CD4-positive, alpha-beta memory T cell (primary cell): ENCODE data around the gene CLRN3. TPM values are rescaled to one million over a fixed set of nuclear protein-coding genes. Genes with fewer than 3 reads are reported as not detected.

Experiments used
- CTCF ChIA-PET: fragments of 350-600 bp; sonication (Branson Sonifier 250); formaldehyde crosslinking; loops from one replicate; lab custom pipeline; 2021; ENCODE audit warnings: inconsistent platforms; ENCODE audit not compliant: partially characterized antibody; lab: Charles Lee
- POLR2A ChIA-PET: fragments of 350-600 bp; sonication (Branson Sonifier 250); formaldehyde crosslinking; loops from one replicate; lab custom pipeline; 2021; ENCODE audit not compliant: partially characterized antibody; lab: Charles Lee
- DNase-seq, 5 donors: peaks; one replicate each; pipeline versions ENCODE4 v3.0.0 to v3.0.0-alpha.2; 2020 to 2022; ENCODE audit warnings: mixed read lengths in 1 of 5
- H3K27ac ChIP-seq: one replicate; pipeline ENCODE4 v1.7.0; 2013; ENCODE audit warnings: low read depth, low read length
- H3K27me3 ChIP-seq: 2 replicates; pipeline ENCODE4 v1.7.0; 2013; ENCODE audit warnings: mild to moderate bottlenecking, low read length, moderate library complexity; ENCODE audit not compliant: insufficient read depth
- H3K36me3 ChIP-seq: 2 replicates; pipeline ENCODE4 v1.7.0; 2013; ENCODE audit warnings: mild to moderate bottlenecking, low read length, moderate library complexity; ENCODE audit not compliant: insufficient read depth
- H3K4me1 ChIP-seq: 2 replicates; pipeline ENCODE4 v1.7.0; 2013; ENCODE audit warnings: mild to moderate bottlenecking, low read length, moderate library complexity; ENCODE audit not compliant: insufficient read depth
- H3K4me3 ChIP-seq, 2 donors: one replicate each; pipeline ENCODE4 v1.7.0; 2013; ENCODE audit warnings: low read length in 2 of 2, mild to moderate bottlenecking in 1 of 2
- H3K9me3 ChIP-seq, 2 donors: one replicate each; pipeline ENCODE4 v1.7.0; 2013; ENCODE audit warnings: low read length in 2 of 2, control low read depth in 1 of 2; ENCODE audit not compliant: control insufficient read depth in 1 of 2
- H3K27ac Mint-ChIP-seq, 7 donors: one replicate each; pipeline ENCODE4 v1.8.0; 2020 to 2021; ENCODE audit warnings: mixed read lengths in 7 of 7, mild to moderate bottlenecking in 6 of 7, inconsistent platforms in 3 of 7, moderate library complexity in 3 of 7
- H3K27me3 Mint-ChIP-seq, 2 donors: one replicate each; pipeline ENCODE4 v1.8.0; 2020 to 2021; ENCODE audit warnings: mixed read lengths in 2 of 2
- H3K36me3 Mint-ChIP-seq, 2 donors: one replicate each; pipeline ENCODE4 v1.8.0; 2020 to 2021; ENCODE audit warnings: mixed read lengths in 2 of 2, inconsistent platforms in 1 of 2, mild to moderate bottlenecking in 1 of 2
- H3K4me1 Mint-ChIP-seq, 4 donors: one replicate each; pipeline ENCODE4 v1.8.0; 2020 to 2021; ENCODE audit warnings: mixed read lengths in 4 of 4, mild to moderate bottlenecking in 1 of 4
- H3K4me3 Mint-ChIP-seq, 8 donors: one replicate each; pipeline ENCODE4 v1.8.0; 2020 to 2021; ENCODE audit warnings: mixed read lengths in 8 of 8, mild to moderate bottlenecking in 7 of 8, moderate library complexity in 6 of 8, inconsistent platforms in 3 of 8
- H3K9me3 Mint-ChIP-seq, 8 donors: one replicate each; pipeline ENCODE4 v1.8.0; 2020 to 2021; ENCODE audit warnings: mixed read lengths in 8 of 8, mild to moderate bottlenecking in 5 of 8, inconsistent platforms in 3 of 8, moderate library complexity in 1 of 8
- intact Hi-C: fragments of 100-400 bp; cut with micrococcal nuclease; formaldehyde crosslinking; loops from one replicate; pipeline ENCODE4 v1.15.1; 2023
- polyA plus RNA-seq, 2 donors: library from polyadenylated mRNA; unstranded; fragments of 300-500 nt; fragmentation: Illumina TruSeq; gene quantifications; one replicate each; pipeline ENCODE4 v1.2.3, GENCODE V29; 2021
- total RNA-seq, 2 experiments: library from RNA; stranded (reverse); gene quantifications; one replicate each; pipeline ENCODE4 v1.2.3, GENCODE V29; 2021

CLRN3 gene
- total and polyA plus RNA-seq, 4 experiments from 2014 or later = not detected

GRCh38 chr10:127886371-127887051, 6.2 kb downstream of the CLRN3 start:
- no peak for DNase-seq
- H3K4me3 Mint-ChIP-seq = no peak overlapping the region
- no peaks in the 10 kb centered on the region for H3K4me1 ChIP-seq
- CTCF ChIA-PET = no interaction called here
- H3K27ac Mint-ChIP-seq = no peak overlapping the region
- H3K9me3 Mint-ChIP-seq = no peaks in the 10 kb centered on the region
- H3K36me3 Mint-ChIP-seq = no peaks in the 10 kb centered on the region
- H3K27me3 Mint-ChIP-seq = peaks cover 0 to 4% of the 10 kb centered on the region in 2 donors
- no peaks in the 10 kb centered on the region for H3K36me3 ChIP-seq
- H3K27ac ChIP-seq = no peak overlapping the region
- H3K27me3 ChIP-seq = no peaks in the 10 kb centered on the region
- H3K4me3 ChIP-seq = no peak overlapping the region
- POLR2A ChIA-PET = no interaction called here
- intact Hi-C loops = no loop called here
- H3K4me1 Mint-ChIP-seq = no peaks in the 10 kb centered on the region
- no peaks in the 10 kb centered on the region for H3K9me3 ChIP-seq

- CTCF ChIA-PET = no interaction called here
- Histone ChIP-seq H3K9me3 (no peaks in the 10 kb centered on the region), H3K27ac (no peak overlapping the region), H3K4me3 (no peak overlapping the region), H3K4me1 (peaks cover 11% of the 10 kb centered on the region), H3K27me3 (no peaks in the 10 kb centered on the region), H3K36me3 (no peaks in the 10 kb centered on the region)
- DNase-seq = no peak
- intact Hi-C loops = no loop called here
- POLR2A ChIA-PET = no interaction called here
- Mint-ChIP-seq H3K36me3 (no peaks in the 10 kb centered on the region), H3K4me3 (no peak overlapping the region), H3K4me1 (peaks cover 2 to 8% (median 6%) of the 10 kb centered on the region in 4 donors), H3K9me3 (no peaks in the 10 kb centered on the region), H3K27me3 (peaks cover 0 to 4% of the 10 kb centered on the region in 2 donors), H3K27ac (no peak overlapping the region)
Observed at GRCh38 chr10:127884501-127884900, 8.2 kb downstream of the CLRN3 start.

- peaks cover 2 to 8% (median 6%) of the 10 kb centered on the region in 4 donors for H3K4me1 Mint-ChIP-seq
- Histone ChIP-seq H3K27ac (no peak overlapping the region), H3K4me3 (no peak overlapping the region), H3K36me3 (no peaks in the 10 kb centered on the region), H3K9me3 (no peaks in the 10 kb centered on the region), H3K27me3 (no peaks in the 10 kb centered on the region), H3K4me1 (peaks cover 11% of the 10 kb centered on the region)
- ChIA-PET CTCF (no interaction called here), POLR2A (no interaction called here)
- no peak overlapping the region for H3K27ac Mint-ChIP-seq
- H3K4me3 Mint-ChIP-seq = no peak overlapping the region
- intact Hi-C loops = no loop called here
- no peak for DNase-seq
- H3K36me3 Mint-ChIP-seq = no peaks in the 10 kb centered on the region
- peaks cover 0 to 4% of the 10 kb centered on the region in 2 donors for H3K27me3 Mint-ChIP-seq
- H3K9me3 Mint-ChIP-seq = no peaks in the 10 kb centered on the region
Observed at GRCh38 chr10:127883516-127883915, 9.2 kb downstream of the CLRN3 start.

- H3K36me3 ChIP-seq = no peaks in the 10 kb centered on the region
- DNase-seq = no peak
- Mint-ChIP-seq H3K9me3 (no peaks in the 10 kb centered on the region), H3K4me1 (peaks cover 2 to 8% (median 6%) of the 10 kb centered on the region in 4 donors), H3K36me3 (no peaks in the 10 kb centered on the region), H3K4me3 (no peak overlapping the region), H3K27me3 (peaks cover 0 to 4% of the 10 kb centered on the region in 2 donors), H3K27ac (no peak overlapping the region)
- CTCF ChIA-PET = no interaction called here
- POLR2A ChIA-PET = no interaction called here
- intact Hi-C loops = no loop called here
- H3K27ac ChIP-seq = no peak overlapping the region
- no peak overlapping the region for H3K4me3 ChIP-seq
- no peaks in the 10 kb centered on the region for H3K9me3 ChIP-seq
- H3K4me1 ChIP-seq = peaks cover 11% of the 10 kb centered on the region
- no peaks in the 10 kb centered on the region for H3K27me3 ChIP-seq
Observed at GRCh38 chr10:127882801-127883459, 9.8 kb downstream of the CLRN3 start.

- peaks cover 11% of the 10 kb centered on the region for H3K4me1 ChIP-seq
- no peak overlapping the region for H3K4me3 ChIP-seq
- ChIA-PET CTCF (no interaction called here), POLR2A (no interaction called here)
- no peak overlapping the region for H3K27ac ChIP-seq
- H3K36me3 Mint-ChIP-seq = no peaks in the 10 kb centered on the region
- H3K27me3 Mint-ChIP-seq = peaks cover 0 to 4% of the 10 kb centered on the region in 2 donors
- intact Hi-C loops = no loop called here
- H3K27ac Mint-ChIP-seq = peak overlapping the region in 1 of 7 donors; percentile 53
- H3K9me3 ChIP-seq = no peaks in the 10 kb centered on the region
- H3K4me3 Mint-ChIP-seq = no peak overlapping the region
- H3K27me3 ChIP-seq = no peaks in the 10 kb centered on the region
- no peak for DNase-seq
- H3K9me3 Mint-ChIP-seq = no peaks in the 10 kb centered on the region
- H3K36me3 ChIP-seq = no peaks in the 10 kb centered on the region
- H3K4me1 Mint-ChIP-seq = peaks cover 2 to 8% (median 6%) of the 10 kb centered on the region in 4 donors
Observed at GRCh38 chr10:127882391-127882790, 10.3 kb downstream of the CLRN3 start.

GRCh38 chr10:127881262-127881661, 11.5 kb downstream of the CLRN3 start:
- peak overlapping the region in 3 of 7 donors; percentile 45 to 69 (median 64) for H3K27ac Mint-ChIP-seq

GRCh38 chr10:127880557-127880956, 12.2 kb downstream of the CLRN3 start:
- ChIA-PET CTCF (interaction anchor here (1.4 kb wide), 1 partner anchor 130 kb away, joined by 4 read pairs; no protein-coding TSS in a partner anchor), POLR2A (no interaction called here)
- Mint-ChIP-seq H3K4me1 (peaks cover 2 to 8% (median 6%) of the 10 kb centered on the region in 4 donors), H3K9me3 (no peaks in the 10 kb centered on the region), H3K36me3 (no peaks in the 10 kb centered on the region), H3K27me3 (peaks cover 0 to 1% of the 10 kb centered on the region in 2 donors), H3K4me3 (no peak overlapping the region), H3K27ac (peak overlapping the region in 5 of 7 donors; percentile 55 to 80 (median 64))
- no peak for DNase-seq
- Histone ChIP-seq H3K9me3 (no peaks in the 10 kb centered on the region), H3K4me3 (no peak overlapping the region), H3K27ac (no peak overlapping the region), H3K27me3 (no peaks in the 10 kb centered on the region), H3K4me1 (peaks cover 11% of the 10 kb centered on the region), H3K36me3 (no peaks in the 10 kb centered on the region)
- intact Hi-C loops = no loop called here

More at GRCh38 chr10:127881262-127881661, 11.5 kb downstream of the CLRN3 start:
- no peak overlapping the region for H3K4me3 ChIP-seq
- H3K27me3 Mint-ChIP-seq = peaks cover 0 to 2% of the 10 kb centered on the region in 2 donors
- H3K4me1 ChIP-seq = peaks cover 11% of the 10 kb centered on the region
- no peaks in the 10 kb centered on the region for H3K9me3 ChIP-seq
- no peak overlapping the region for H3K27ac ChIP-seq
- H3K36me3 Mint-ChIP-seq = no peaks in the 10 kb centered on the region
- H3K36me3 ChIP-seq = no peaks in the 10 kb centered on the region
- ChIA-PET POLR2A (no interaction called here), CTCF (no interaction called here)
- H3K27me3 ChIP-seq = no peaks in the 10 kb centered on the region
- H3K4me1 Mint-ChIP-seq = peaks cover 2 to 8% (median 6%) of the 10 kb centered on the region in 4 donors
- no peaks in the 10 kb centered on the region for H3K9me3 Mint-ChIP-seq
- H3K4me3 Mint-ChIP-seq = no peak overlapping the region
- no peak for DNase-seq
- intact Hi-C loops = no loop called here
